AG09309 (cell line): Measurements from ENCODE around the gene IGSF9.

Source experiments
- DNase-seq: peaks from one replicate; pipeline ENCODE4 v3.0.0-alpha.2; 2010; ENCODE audit warnings: low read depth
- H3K4me3 ChIP-seq: 2 replicates; pipeline ENCODE4 v1.5.1; 2011; ENCODE audit warnings: mild to moderate bottlenecking, low read depth, low read length, moderate library complexity; ENCODE audit not compliant: control insufficient read depth
- TF ChIP-seq, protein P1 (sequence below): IDR thresholded peaks from 2 replicates; pipeline ENCODE4 v1.5.1; 2011; ENCODE audit warnings: mild to moderate bottlenecking, low read depth, low read length, inconsistent platforms; ENCODE audit not compliant: insufficient read depth, control insufficient read depth; ENCODE audit errors: missing control alignments

Gene IGSF9

DNA sequence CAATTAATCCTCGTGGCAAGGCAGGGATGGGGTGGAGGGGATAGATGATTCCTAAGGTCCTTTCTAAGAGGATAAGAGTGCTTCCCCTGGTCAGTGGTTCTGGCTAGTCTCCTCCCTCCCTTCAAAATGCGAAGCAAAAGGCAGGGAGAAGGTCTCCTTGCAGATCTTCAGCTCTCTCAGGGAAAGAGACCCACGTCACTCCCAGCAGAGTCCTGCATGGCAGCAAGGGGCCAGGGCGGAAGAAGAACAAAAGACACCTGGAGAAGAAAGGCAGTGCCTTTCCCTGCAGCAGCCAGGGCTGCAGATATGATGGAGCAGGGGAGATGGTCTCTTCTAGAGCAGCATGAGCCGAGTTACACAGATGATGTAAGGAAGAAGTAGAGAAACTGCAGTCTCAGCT lies 38.3 kb upstream of the IGSF9 start:
- DNase-seq = no peak
- no peak overlapping the region for H3K4me3 ChIP-seq
- TF ChIP-seq, protein P1, sequence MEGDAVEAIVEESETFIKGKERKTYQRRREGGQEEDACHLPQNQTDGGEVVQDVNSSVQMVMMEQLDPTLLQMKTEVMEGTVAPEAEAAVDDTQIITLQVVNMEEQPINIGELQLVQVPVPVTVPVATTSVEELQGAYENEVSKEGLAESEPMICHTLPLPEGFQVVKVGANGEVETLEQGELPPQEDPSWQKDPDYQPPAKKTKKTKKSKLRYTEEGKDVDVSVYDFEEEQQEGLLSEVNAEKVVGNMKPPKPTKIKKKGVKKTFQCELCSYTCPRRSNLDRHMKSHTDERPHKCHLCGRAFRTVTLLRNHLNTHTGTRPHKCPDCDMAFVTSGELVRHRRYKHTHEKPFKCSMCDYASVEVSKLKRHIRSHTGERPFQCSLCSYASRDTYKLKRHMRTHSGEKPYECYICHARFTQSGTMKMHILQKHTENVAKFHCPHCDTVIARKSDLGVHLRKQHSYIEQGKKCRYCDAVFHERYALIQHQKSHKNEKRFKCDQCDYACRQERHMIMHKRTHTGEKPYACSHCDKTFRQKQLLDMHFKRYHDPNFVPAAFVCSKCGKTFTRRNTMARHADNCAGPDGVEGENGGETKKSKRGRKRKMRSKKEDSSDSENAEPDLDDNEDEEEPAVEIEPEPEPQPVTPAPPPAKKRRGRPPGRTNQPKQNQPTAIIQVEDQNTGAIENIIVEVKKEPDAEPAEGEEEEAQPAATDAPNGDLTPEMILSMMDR = no peak

DNA sequence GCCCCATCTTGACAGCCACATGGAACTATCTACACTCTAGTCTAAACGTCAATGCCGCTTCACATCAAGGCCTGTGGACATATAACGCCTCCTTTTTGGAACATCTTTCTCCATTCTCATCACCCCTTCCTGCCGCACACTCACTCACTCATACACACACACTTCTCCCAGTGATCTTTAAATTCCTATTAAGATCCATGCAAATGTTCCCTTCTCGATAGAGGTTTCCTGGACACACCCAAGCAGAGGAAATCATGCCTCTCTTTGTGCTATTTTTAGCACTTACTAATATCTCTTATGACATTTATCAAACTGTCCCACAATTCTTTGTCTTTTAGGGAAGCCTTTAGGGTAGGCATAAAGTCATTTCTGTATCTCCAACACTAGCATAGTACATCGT lies 36.9 kb upstream of the IGSF9 start:
- TF ChIP-seq, protein P1 = no peak
- DNase-seq = no peak
- H3K4me3 ChIP-seq = no peak overlapping the region

DNA sequence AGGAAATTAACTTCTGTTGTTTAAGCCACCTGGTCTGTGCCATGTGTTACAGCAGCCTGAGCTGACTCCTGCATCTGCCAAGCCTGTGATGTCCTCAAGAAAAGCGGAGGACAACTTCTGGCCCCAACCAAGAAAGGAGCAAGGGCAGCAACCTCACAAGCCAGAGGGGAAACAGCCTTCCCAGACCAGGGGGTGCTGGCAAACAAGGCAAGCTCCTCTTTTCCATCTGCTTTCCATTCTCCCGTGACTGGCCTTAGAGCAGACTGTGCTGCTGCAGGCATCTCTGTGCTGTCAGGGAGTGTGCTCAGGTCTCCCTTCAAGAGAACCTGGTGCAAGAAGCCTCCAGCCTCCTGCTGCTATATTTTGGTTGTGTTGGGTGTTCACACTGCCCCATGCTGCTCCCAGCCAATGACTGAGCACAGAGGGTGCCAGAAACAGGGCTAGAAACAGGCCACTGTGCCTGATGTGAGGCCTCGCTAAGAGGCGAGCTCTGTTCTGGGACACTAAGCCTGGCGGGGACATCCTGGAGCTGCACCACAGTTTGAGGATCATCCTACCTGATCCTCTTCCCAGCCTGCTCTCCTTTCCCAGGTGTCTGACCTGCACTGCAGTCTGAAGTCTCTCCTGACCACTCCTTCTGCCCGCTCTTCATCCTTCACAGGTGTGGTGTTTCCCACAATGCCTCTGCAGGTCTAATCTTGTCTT lies 36.1 kb upstream of the IGSF9 start:
- no peak overlapping the region for H3K4me3 ChIP-seq
- TF ChIP-seq, protein P1 = no peak
- DNase-seq = no peak

DNA sequence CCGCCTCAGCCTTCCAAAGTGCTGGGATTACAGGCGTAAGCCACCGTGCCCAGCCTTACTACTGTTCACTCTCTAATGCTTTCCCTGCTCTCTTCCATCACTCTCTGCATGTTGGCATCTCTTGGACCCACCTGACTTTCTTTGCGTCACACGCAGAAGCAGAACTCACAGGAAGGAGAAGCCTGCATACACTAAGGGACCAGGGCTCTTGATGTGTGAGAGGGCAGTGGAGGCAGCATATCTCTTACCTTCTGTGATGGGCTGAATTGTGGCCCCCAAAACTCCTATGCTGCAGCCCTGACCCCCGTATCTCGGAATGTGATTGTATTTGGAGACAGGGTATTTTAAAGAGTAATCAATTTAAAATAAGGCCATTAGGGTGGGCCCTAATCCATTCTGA lies 35.4 kb upstream of the IGSF9 start:
- no peak for DNase-seq
- TF ChIP-seq, protein P1 = no peak
- H3K4me3 ChIP-seq = no peak overlapping the region

DNA sequence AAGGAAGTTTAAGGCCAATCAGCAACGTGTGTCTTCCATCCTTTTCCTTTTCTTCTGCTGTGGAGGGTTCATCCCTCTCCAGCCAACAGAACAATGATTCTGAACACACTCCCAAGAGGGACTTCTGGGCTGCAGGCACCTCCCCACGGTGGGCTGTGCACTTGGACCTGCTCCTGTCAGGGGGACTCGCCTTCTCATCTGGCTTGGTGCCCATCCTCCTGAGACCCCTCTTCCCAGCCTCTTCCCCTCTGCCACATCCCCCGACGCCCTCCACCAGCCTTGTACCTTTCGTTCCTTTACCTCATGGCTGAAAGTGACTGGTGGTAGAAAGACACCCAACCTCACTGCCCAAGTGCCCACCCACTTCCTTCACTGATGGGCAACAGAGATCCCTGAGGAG lies 34.7 kb upstream of the IGSF9 start:
- DNase-seq = no peak
- TF ChIP-seq, protein P1 = no peak
- H3K4me3 ChIP-seq = no peak overlapping the region

DNA sequence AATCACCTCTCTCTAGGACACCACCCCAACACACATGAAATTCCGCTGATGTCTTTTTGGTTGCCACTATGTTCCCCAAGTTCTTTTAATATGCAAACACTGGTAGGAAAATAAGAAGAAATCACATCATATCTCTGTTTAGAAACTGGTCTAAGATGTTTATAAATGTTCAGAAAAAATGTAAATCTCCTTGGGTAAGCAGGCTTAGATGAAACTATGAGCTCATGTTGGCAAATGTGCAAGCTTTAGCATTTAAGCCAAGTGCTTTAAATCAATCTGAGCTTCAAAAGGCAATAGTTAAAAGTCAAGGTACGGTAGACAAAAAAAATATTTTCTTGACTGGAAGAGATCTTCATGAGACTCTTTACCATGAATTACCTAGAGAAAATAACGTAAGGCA lies 33.8 kb upstream of the IGSF9 start:
- DNase-seq = no peak
- no peak overlapping the region for H3K4me3 ChIP-seq
- TF ChIP-seq, protein P1 = no peak

DNA sequence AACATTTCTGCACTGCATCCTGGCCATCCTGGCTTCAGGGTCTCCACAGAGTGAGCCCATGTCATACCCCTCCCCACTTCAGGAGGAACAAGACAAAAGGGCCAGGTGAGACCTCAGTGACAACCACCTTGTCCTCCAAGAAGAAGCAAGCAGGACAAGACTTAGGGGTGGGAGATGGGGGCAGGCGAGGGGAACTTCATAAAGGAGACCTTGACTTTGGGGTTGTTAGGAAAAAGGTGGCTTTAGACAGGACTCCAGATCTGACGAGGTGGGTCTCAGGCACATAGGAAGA lies 32.6 kb upstream of the IGSF9 start:
- TF ChIP-seq, protein P1 = no peak

More for the DNA sequence above, 32.6 kb upstream of the IGSF9 start:
- DNase-seq = no peak
- H3K4me3 ChIP-seq = no peak overlapping the region
